Trophoblast cell (in vitro differentiated cells and primary cell): Measurements from ENCODE around the gene PPIA. TPM values are rescaled to one million over a fixed set of nuclear protein-coding genes. Genes with fewer than 3 reads are reported as not detected.

Experiments used
- DNase-seq, 2 donors: peaks; one replicate each; pipeline ENCODE4 v3.0.0-alpha.2; 2016
- H2AFZ ChIP-seq: 2 replicates; pipeline ENCODE4 v1.6.1; 2013; ENCODE audit warnings: low read length, moderate library complexity, mild to moderate bottlenecking; ENCODE audit not compliant: insufficient read depth, poor library complexity
- H2AK5ac ChIP-seq: 2 replicates; pipeline ENCODE4 v1.6.1; 2013; ENCODE audit warnings: mild to moderate bottlenecking, low read length
- H2BK120ac ChIP-seq: 2 replicates; pipeline ENCODE4 v1.6.1; 2013; ENCODE audit warnings: low read length, mild to moderate bottlenecking, moderate library complexity; ENCODE audit not compliant: insufficient read depth, poor library complexity
- H2BK12ac ChIP-seq: 2 replicates; pipeline ENCODE4 v1.6.1; 2013; ENCODE audit warnings: mild to moderate bottlenecking, low read length, moderate library complexity
- H2BK5ac ChIP-seq: 2 replicates; pipeline ENCODE4 v1.6.1; 2013; ENCODE audit warnings: low read length, low read depth, moderate library complexity, mild to moderate bottlenecking; ENCODE audit not compliant: poor library complexity
- H3K14ac ChIP-seq: 2 replicates; pipeline ENCODE4 v1.6.1; 2013; ENCODE audit warnings: mild to moderate bottlenecking, low read length
- H3K18ac ChIP-seq: 2 replicates; pipeline ENCODE4 v1.6.1; 2013; ENCODE audit warnings: mild to moderate bottlenecking, low read length
- H3K23ac ChIP-seq: 2 replicates; pipeline ENCODE4 v1.6.1; 2013; ENCODE audit warnings: low read length
- H3K27ac ChIP-seq: 2 replicates; pipeline ENCODE4 v1.5.1; 2013; ENCODE audit warnings: low read depth, mild to moderate bottlenecking, inconsistent platforms, low read length, moderate library complexity
- H3K27me3 ChIP-seq: 2 replicates; pipeline ENCODE4 v1.6.1; 2013; ENCODE audit warnings: inconsistent platforms, mild to moderate bottlenecking, low read length, moderate library complexity; ENCODE audit not compliant: insufficient read depth
- H3K36me3 ChIP-seq, 2 experiments: 1 replicate in 1 of 2; 2 replicates in 1 of 2; pipeline ENCODE4 v1.6.1; 2013; ENCODE audit warnings: low read length in 2 of 2, mild to moderate bottlenecking in 2 of 2, moderate library complexity in 1 of 2; ENCODE audit not compliant: insufficient read depth in 2 of 2, control insufficient read depth in 1 of 2
- H3K4ac ChIP-seq: 2 replicates; pipeline ENCODE4 v1.6.1; 2013; ENCODE audit warnings: low read depth, mild to moderate bottlenecking, low read length, moderate library complexity
- H3K4me1 ChIP-seq, 2 experiments: 1 replicate in 1 of 2; 2 replicates in 1 of 2; pipeline ENCODE4 v1.6.1; 2013; ENCODE audit warnings: low read length in 2 of 2, mild to moderate bottlenecking in 2 of 2, moderate library complexity in 1 of 2; ENCODE audit not compliant: insufficient read depth in 2 of 2, control insufficient read depth in 1 of 2
- H3K4me2 ChIP-seq: 2 replicates; pipeline ENCODE4 v1.6.1; 2013; ENCODE audit warnings: inconsistent platforms, mild to moderate bottlenecking, low read length, moderate library complexity
- H3K4me3 ChIP-seq: 2 replicates; pipeline ENCODE4 v1.5.1; 2013; ENCODE audit warnings: mild to moderate bottlenecking, low read depth, low read length, inconsistent platforms
- H3K79me1 ChIP-seq: one replicate; pipeline ENCODE4 v1.6.1; 2013; ENCODE audit warnings: low read length
- H3K79me2 ChIP-seq: 2 replicates; pipeline ENCODE4 v1.6.1; 2013; ENCODE audit warnings: low read length, mild to moderate bottlenecking; ENCODE audit not compliant: control insufficient read depth, insufficient read depth, poor library complexity
- H3K9ac ChIP-seq: 2 replicates; pipeline ENCODE4 v1.6.1; 2013; ENCODE audit warnings: mild to moderate bottlenecking, low read length
- H3K9me3 ChIP-seq: 2 replicates; pipeline ENCODE4 v1.6.1; 2013; ENCODE audit warnings: low read depth, mild to moderate bottlenecking, control low read depth, inconsistent platforms, low read length; ENCODE audit not compliant: insufficient read depth
- H4K12ac ChIP-seq: 2 replicates; pipeline ENCODE4 v1.6.1; 2013; ENCODE audit warnings: low read depth, mild to moderate bottlenecking, low read length, moderate library complexity
- H4K8ac ChIP-seq: 2 replicates; pipeline ENCODE4 v1.6.1; 2013; ENCODE audit warnings: low read depth, mild to moderate bottlenecking, low read length, moderate library complexity
- H4K91ac ChIP-seq: one replicate; pipeline ENCODE4 v1.6.1; 2013; ENCODE audit warnings: low read depth, mild to moderate bottlenecking, low read length, moderate library complexity
- WGBS: extraction: QIAGEN DNeasy Blood & Tissue Kit; methylation state at CpG from one replicate; pipeline ENCODE4 v1.1.7; 2013; ENCODE audit warnings: missing lambda C conversion rate; ENCODE audit not compliant: insufficient read length, insufficient coverage; ENCODE audit errors: extremely low coverage; 5-methylcytosine and 5-hydroxymethylcytosine counted together
- polyA plus RNA-seq: library from polyadenylated mRNA; stranded (reverse); fragments of 200-250 nt; gene quantifications from 2 replicates; pipeline ENCODE4 v1.2.3, GENCODE V29; 2013

Gene PPIA
- 1,607 and 1,645 TPM in 2 replicates for polyA plus RNA-seq

DNA sequence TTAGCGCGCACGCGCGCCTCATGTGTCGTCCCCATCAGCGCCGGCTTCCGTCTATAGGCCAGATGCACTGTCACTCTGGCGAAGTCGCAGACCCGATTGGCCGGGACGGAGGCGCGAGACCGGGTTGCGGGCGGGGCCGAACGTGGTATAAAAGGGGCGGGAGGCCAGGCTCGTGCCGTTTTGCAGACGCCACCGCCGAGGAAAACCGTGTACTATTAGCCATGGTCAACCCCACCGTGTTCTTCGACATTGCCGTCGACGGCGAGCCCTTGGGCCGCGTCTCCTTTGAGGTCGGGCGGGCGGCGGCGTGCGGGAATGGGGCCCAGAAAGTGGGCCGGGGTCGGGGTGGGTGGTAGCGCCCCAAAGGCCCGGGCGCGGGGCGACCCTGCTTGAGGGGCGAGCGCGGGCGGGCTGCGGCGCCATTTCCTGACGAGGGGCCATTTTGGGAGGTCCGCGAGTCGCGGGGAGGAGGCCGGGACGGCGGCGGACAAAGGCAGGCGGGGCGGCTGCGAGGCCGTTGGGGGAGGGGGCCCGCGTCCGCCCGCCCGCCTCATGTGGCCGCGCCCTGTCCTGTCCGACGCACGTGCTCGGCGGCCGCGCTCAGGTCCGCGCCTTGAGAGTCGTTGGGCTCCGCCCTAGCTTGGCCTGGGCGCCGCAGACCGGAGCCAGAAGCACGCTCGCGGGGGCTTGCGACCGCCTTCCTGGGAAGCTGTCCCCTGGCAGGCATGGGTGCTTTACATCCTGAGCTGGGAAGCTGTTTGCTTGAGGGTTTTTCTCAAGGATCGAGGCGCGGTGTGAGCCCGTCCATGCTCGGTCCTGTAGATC lies at the start of gene PPIA:
TSS of gene PPIA (plus strand) at position 178 of the 825 bp plus-strand sequence. CDS start at position 222, 44 bp downstream.
- peaks cover 13% of the 10 kb centered on the region for H3K79me2 ChIP-seq
- H4K12ac ChIP-seq: peak within 1 kb of the TSS; percentile 76
- peak within 1 kb of the TSS; percentile 87 for H2BK120ac ChIP-seq
- peaks cover 13 to 25% of the 10 kb centered on the region in 2 experiments for H3K36me3 ChIP-seq
- H3K79me1 ChIP-seq: peaks cover 10% of the 10 kb centered on the region
- H3K4ac ChIP-seq: peak within 1 kb of the TSS; percentile 99
- peak within 1 kb of the TSS; percentile 92 for H3K14ac ChIP-seq
- H3K4me3 ChIP-seq: peak within 1 kb of the TSS; percentile 91
- peak within 1 kb of the TSS; percentile 92 for H4K8ac ChIP-seq
- H2AK5ac ChIP-seq: peak within 1 kb of the TSS; percentile 31
- peak within 1 kb of the TSS; percentile 83 for H3K18ac ChIP-seq
- no CpG with 5 or more reads among the region's 99 CpGs for WGBS
- H2BK12ac ChIP-seq: peak within 1 kb of the TSS; percentile 15
- H3K27ac ChIP-seq: peak within 1 kb of the TSS; percentile 97
- H4K91ac ChIP-seq: peak within 1 kb of the TSS; percentile 96
- no peaks in the 10 kb centered on the region for H3K9me3 ChIP-seq
- peak within 1 kb of the TSS; percentile 71 for H3K4me2 ChIP-seq
- no peak within 1 kb of the TSS for H3K23ac ChIP-seq
- H3K4me1 ChIP-seq: peaks cover under 1 to 7% of the 10 kb centered on the region in 2 experiments
- H3K9ac ChIP-seq: peak within 1 kb of the TSS; percentile 92
- H3K27me3 ChIP-seq: no peaks in the 10 kb centered on the region
- peak; percentile 98 to 100 for DNase-seq
- H2BK5ac ChIP-seq: peak within 1 kb of the TSS; percentile 89
- H2AFZ ChIP-seq: peak within 1 kb of the TSS; percentile 77

DNA sequence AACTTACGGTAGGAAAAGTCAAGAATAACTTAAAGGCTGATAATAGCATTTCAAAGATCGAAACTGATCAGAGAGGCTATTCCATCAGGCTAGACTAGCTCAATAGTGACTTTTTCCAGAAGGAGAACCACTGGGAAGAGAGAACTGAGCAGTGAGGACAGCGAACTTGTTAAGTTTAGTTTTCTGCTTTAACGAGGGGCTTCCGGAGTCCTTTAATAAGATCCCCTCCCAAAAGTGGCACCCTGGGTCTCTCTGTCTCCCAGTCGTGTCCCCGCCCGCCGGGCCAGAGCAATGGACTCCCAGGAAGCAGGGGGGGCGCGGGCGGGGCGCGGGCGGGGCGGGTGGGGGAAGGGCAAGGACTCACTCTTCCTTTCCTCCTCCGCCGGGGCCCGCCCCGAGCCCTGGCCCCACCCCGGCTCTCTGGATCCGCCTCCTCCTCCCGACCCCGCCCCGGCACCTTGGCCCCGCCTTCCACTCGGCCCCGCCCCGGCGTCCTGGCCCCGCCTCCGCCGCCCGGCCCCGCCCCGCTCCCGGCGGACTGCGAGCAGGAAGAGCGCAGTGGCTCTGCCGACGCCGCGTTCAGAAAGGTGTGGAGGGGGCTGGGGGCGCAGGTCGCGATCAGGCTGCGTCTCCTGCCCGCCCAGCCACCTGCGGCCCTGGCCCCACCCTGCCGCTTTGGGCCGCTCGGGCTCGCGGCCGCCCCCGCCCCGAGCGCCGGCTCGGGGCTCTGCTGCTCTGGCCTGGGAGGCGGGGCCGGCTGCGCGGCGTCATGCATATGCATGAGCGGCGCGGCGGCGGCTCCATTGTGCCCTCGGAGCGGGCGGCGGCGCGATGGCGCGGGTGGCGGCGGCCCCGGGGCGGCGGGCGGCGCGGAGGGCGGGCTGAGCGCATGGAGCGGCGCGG lies 48.2 kb upstream of the PPIA start, which contains the start of gene ZMIZ2:
TSS of gene ZMIZ2 (plus strand) at position 803 of the 903 bp plus-strand sequence. CDS start 7,403 bp downstream, outside the sequence.
- no CpG with 5 or more reads among the region's 92 CpGs for WGBS
- peak within 1 kb of the TSS; percentile 92 for H3K27ac ChIP-seq
- peak within 1 kb of the TSS; percentile 91 for H2BK120ac ChIP-seq
- H3K4me2 ChIP-seq: peak within 1 kb of the TSS; percentile 85
- H4K12ac ChIP-seq: peak within 1 kb of the TSS; percentile 96
- H3K36me3 ChIP-seq: no peaks in the 10 kb centered on the region
- no peaks in the 10 kb centered on the region for H3K9me3 ChIP-seq
- H3K9ac ChIP-seq: peak within 1 kb of the TSS; percentile 57
- H4K8ac ChIP-seq: peak within 1 kb of the TSS; percentile 96
- H3K4me1 ChIP-seq: peaks cover 12 to 19% of the 10 kb centered on the region in 2 experiments
- H4K91ac ChIP-seq: peak within 1 kb of the TSS; percentile 97
- peak within 1 kb of the TSS; percentile 97 for H3K14ac ChIP-seq
- H3K27me3 ChIP-seq: no peaks in the 10 kb centered on the region
- H2BK5ac ChIP-seq: peak within 1 kb of the TSS; percentile 98
- H2BK12ac ChIP-seq: no peak within 1 kb of the TSS
- H3K4me3 ChIP-seq: peak within 1 kb of the TSS; percentile 95
- peaks cover 6% of the 10 kb centered on the region for H3K79me2 ChIP-seq
- H2AFZ ChIP-seq: peak within 1 kb of the TSS; percentile 74
- peak; percentile 82 to 90 for DNase-seq
- H3K4ac ChIP-seq: peak within 1 kb of the TSS; percentile 91
- H3K23ac ChIP-seq: no peak within 1 kb of the TSS
- peaks cover 5% of the 10 kb centered on the region for H3K79me1 ChIP-seq
- peak within 1 kb of the TSS; percentile 38 for H2AK5ac ChIP-seq
- H3K18ac ChIP-seq: peak within 1 kb of the TSS; percentile 98

DNA sequence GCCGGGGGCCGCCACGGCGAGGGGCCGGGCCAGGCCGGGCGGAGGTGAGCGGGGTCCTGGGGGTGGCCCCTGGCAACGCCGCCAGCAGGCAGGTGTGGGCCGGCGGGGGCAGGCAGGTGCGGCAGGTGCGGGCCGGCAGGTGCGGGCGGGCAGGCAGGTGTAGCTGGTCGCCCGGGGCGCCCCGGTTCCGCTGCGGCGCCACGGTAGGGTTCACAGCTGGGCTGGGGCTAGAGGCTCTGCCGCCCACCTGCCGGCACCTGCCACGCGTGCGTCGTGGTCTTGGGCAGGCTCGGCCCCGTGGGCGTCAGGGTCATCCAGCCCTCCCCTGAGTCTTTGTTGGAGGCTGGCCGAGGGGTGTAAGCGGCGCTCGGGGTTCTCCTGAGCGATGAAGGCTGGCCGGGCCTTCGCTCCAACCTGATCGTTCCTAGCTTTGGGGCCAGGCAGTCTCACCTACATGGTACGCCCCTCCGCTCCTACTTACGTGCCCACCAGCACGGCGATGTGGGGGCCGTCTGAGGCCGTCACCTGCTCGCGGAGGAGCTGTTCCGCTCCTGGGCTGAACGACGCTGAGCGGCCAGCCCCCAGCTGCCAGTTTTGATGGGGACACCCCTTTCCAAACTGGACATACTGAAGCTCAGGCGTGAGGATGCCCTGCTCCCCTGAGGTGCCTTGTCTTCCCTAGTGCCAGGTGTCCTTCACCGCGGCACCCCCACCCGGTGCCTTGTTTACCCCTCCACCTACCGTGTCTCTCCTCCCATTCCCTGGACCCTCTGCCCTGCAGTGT lies 47.3 kb upstream of the PPIA start:
- H3K18ac ChIP-seq: peak overlapping the region; percentile 51
- H4K8ac ChIP-seq: peak overlapping the region; percentile 59
- peaks cover 12 to 19% of the 10 kb centered on the region in 2 experiments for H3K4me1 ChIP-seq
- H3K23ac ChIP-seq: no peak overlapping the region
- no peaks in the 10 kb centered on the region for H3K9me3 ChIP-seq
- no peak overlapping the region for H2BK12ac ChIP-seq
- WGBS: no CpG with 5 or more reads among the region's 60 CpGs
- H2BK5ac ChIP-seq: no peak overlapping the region
- DNase-seq: peak; percentile 53 to 68
- no peaks in the 10 kb centered on the region for H3K36me3 ChIP-seq
- peak overlapping the region; percentile 51 for H4K91ac ChIP-seq
- no peaks in the 10 kb centered on the region for H3K27me3 ChIP-seq
- H3K9ac ChIP-seq: peak overlapping the region; percentile 57
- no peak overlapping the region for H2BK120ac ChIP-seq
- H3K4me3 ChIP-seq: peak overlapping the region; percentile 95
- H4K12ac ChIP-seq: peak overlapping the region; percentile 63
- peak overlapping the region; percentile 85 for H3K4me2 ChIP-seq
- H3K14ac ChIP-seq: peak overlapping the region; percentile 60
- H3K27ac ChIP-seq: peak overlapping the region; percentile 92
- H3K79me2 ChIP-seq: peaks cover 6% of the 10 kb centered on the region
- H2AK5ac ChIP-seq: peak overlapping the region; percentile 38
- H3K4ac ChIP-seq: peak overlapping the region; percentile 68
- H3K79me1 ChIP-seq: peaks cover 5% of the 10 kb centered on the region
- peak overlapping the region; percentile 72 for H2AFZ ChIP-seq
